H54 (cell line): ENCODE measurements around the gene LDAF1.
A peak's percentile ranks its signal among the peaks of the same experiment; 100 is the strongest.

ENCODE experiments used
- DNase-seq: peaks from one replicate; pipeline ENCODE4 v3.0.0; 2011; ENCODE audit warnings: low spot score, mixed read lengths; ENCODE audit not compliant: insufficient read length
- FAIRE-seq: peaks from 3 replicates; lab custom pipeline; 2011; peaks lifted over from hg19 to GRCh38; lab: Jason Lieb, UNC
- POLR2A ChIP-seq: IDR thresholded peaks from 2 replicates; pipeline ENCODE4 v1.6.1; 2011; ENCODE audit warnings: low read depth, mild to moderate bottlenecking, low read length

The LDAF1 gene

GRCh38 chr16:21197621-21198020 is 39.1 kb downstream of the LDAF1 start:
- FAIRE-seq (no peak), DNase-seq (no peak)
- no peak for TF ChIP-seq POLR2A

DNA sequence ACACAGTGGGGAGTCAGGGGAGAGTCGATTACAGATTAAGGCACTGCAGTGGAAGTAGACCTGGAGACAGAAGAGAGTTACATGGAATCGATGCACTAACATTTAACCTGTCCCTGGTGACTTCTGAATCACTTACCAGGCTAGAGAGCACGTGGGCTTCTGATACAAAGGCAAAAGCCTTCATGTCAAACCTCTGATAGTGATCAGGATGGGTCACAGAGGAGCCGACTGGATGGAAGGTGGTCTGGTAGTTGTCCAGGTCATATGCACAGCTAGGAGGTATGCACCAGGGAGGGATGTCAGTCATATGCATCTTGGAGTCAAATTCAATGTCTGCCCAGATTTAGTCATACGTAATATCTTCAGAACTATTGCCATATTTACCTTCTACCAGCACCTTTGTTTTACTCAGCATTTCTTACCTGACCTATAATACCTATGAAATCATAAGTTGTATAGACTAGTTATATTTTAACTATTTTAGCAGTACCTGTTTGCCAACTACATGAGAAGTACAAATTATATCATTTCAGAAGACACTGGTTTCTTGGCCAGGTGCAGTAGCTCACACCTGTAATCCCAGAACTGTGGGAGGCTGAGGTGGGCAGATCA is 41.2 kb downstream of the LDAF1 start:
- FAIRE-seq (no peak), DNase-seq (no peak)
- no peak for TF ChIP-seq POLR2A

DNA sequence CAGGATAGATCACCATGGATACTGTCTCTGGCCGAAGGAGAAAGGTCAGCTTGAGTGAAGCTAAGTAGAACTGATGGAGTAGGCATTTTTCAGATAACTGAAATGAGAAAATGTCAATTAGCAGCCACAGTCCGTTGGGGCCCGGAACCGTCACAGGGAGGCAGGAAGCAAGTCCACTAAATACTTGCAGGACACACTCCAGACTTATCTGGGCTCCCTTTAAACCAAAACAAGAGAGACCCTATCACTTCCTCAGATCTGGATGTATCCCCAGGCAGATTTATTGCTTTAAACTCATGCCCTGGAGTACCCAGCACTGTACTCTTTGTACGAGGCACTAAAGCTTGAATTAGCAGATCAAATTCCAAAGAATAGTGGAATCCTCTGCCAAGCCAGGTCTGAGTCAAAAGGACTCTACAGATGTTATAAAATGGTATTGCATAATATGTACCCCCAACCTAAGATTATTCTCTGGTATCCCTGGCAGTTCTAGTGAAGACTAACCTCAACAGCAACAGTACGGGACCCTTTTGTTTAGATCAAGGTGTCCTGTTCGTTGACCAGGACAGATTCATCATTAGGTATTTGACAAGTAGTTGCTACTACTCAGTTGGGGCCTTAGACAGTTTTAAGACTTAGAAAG is 44.8 kb downstream of the LDAF1 start:
- TF ChIP-seq POLR2A = no peak
- FAIRE-seq (no peak), DNase-seq (no peak)

GRCh38 chr16:21205303-21205702 is 46.8 kb downstream of the LDAF1 start:
- TF ChIP-seq POLR2A = no peak
- DNase-seq = no peak
- no peak for FAIRE-seq

GRCh38 chr16:21206550-21206949 is 48.1 kb downstream of the LDAF1 start:
- DNase-seq = no peak
- no peak for FAIRE-seq
- no peak for TF ChIP-seq POLR2A

GRCh38 chr16:21208446-21209230 is 50.2 kb downstream of the LDAF1 start:
- FAIRE-seq (no peak), DNase-seq (no peak)
- TF ChIP-seq POLR2A = no peak

DNA sequence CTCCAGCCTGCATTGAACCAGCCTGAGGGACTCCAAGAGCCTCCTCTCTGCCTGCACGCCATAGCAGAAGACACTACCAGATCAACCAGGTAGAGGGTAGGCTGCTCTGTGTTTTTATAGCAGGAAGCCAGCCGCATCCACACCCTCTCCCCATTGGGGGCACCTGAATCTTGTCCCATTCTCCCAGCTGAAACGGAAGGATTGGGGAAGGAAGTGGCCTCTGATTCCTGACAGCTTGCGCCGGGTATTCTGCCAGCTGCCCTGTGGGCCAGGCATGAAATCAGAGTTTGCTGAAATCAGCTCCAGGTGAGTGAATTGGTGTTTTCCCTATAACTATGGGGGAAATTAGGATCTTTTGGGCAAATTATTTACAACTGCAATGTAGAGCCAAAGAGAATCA is 53.0 kb downstream of the LDAF1 start, which contains the start of gene ZP2:
ZP2 (minus strand) TSS at position 89 of the 400 bp plus-strand sequence; CDS start at position 62, 27 bp downstream.
- no peak for FAIRE-seq

GRCh38 chr16:21214086-21214485 is 55.6 kb downstream of the LDAF1 start:
- FAIRE-seq = no peak
- no peak for DNase-seq
- no peak for TF ChIP-seq POLR2A

More for the DNA sequence above, 53.0 kb downstream of the LDAF1 start, which contains the start of gene ZP2:
- TF ChIP-seq POLR2A = no peak
- DNase-seq = no peak

- DNase-seq = no peak
- TF ChIP-seq POLR2A = no peak
- FAIRE-seq = no peak
Observed at GRCh38 chr16:21217121-21217520, 58.6 kb downstream of the LDAF1 start.

- FAIRE-seq = no peak
- no peak for TF ChIP-seq POLR2A
- DNase-seq = no peak
Observed at GRCh38 chr16:21218153-21218552, 59.7 kb downstream of the LDAF1 start.

DNA sequence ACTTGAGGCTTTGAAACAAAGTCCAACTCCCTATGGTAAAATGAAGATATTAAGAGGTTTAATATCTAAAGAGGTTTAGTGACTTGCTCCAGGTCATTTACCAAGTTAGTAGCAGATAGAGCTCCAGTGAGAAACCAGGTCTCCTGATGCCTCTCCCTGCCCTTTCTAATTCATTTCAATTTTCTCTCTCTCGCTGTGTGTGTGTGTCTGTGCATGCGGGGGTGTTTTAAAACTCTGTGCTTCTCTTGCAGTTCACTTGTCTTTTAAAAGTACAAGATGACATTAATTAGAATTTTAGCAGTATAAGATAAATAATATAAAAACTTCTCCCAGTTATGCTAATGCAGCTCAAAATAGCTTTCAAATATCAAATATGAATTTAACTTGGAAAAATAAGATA is 61.1 kb downstream of the LDAF1 start:
- no peak for TF ChIP-seq POLR2A
- FAIRE-seq = no peak

GRCh38 chr16:21222495-21223337 is 64.2 kb downstream of the LDAF1 start:
- DNase-seq (no peak), FAIRE-seq (peak; percentile 11)

More for the DNA sequence above, 61.1 kb downstream of the LDAF1 start:
- DNase-seq = no peak

GRCh38 chr16:21223787-21224186 is 65.3 kb downstream of the LDAF1 start:
- FAIRE-seq (no peak), DNase-seq (no peak)
- no peak for TF ChIP-seq POLR2A

More at GRCh38 chr16:21222495-21223337, 64.2 kb downstream of the LDAF1 start:
- no peak for TF ChIP-seq POLR2A
